NCI-H345 treated with DMSO at 0.1 percent for 48 hours (cell line): Measurements from ENCODE around the gene FLT3LG.
"Not testable (repeated sequence)": the region's sequence is repeated elsewhere in the genome, so short reads cannot be mapped to it uniquely, and the experiment has no call there.

ENCODE experiments used
- DNase-seq: peaks from one replicate; lab custom pipeline; 2025; ENCODE audit not compliant: unreplicated experiment; lab: John Stamatoyannopoulos, UW

FLT3LG gene

GRCh38 chr19:49440439-49441209 is 33.4 kb upstream of the FLT3LG start:
- no peak for DNase-seq

DNA sequence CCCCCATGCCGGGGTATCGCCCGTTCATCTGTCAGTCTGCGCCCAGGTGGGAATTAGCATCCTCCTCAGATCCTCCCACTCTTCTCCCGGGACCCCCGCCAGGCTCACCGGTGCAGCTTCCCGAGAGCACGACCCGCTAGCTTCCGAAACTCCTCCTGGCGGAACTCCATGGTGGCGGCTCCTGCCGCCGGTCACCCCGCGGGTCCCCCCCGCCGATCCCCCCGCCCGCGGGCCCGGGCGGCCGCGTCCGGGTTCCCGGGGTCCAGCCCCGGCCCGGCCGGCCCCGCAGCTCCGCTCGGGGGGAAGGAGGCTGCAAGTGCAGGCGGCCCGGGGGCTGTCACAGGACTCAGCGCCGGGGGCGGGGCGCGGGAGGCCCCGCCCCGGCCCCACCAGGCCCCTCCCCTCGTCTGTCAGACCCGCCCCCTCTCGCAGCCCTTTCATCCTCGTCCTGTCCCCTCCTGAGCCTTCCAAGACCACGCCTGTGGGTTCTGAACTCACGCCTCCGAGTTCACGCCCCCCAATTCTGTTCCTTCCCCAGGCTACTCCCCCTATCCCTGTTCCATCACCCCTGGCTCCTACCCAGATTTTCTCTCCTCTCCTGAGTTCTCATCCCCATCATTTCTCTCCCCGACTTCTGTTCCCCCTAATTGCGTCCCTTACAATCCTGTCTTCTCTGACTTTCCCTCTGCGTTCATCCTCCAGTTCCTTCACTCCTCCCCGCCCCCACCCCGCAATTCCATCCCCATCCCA is 32.6 kb upstream of the FLT3LG start, which contains the start of gene SLC17A7:
Gene SLC17A7 (minus strand): TSS at position 318 of the 750 bp plus-strand sequence. CDS start 148 bp downstream, at position 170.
- peak; percentile 35 for DNase-seq

DNA sequence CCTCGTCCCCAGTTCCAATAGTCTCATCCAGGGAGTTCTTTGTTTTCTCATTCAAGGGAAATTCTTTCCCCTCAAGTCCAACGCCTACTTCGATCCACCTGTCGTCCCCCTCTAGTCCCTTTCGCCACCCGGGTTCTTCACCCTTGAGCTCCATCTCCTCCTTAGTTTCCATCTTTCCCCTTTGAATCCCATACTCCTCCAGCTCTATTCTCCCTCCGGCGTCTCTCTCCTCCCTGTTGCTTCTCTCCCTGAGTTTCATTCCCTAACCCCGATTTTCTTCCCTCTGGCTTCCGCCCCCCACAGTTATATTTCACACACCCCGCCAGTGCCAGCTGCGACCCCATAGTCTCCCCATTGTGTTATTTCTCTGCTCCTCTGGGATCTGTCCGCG is 32.1 kb upstream of the FLT3LG start:
- no peak for DNase-seq

DNA sequence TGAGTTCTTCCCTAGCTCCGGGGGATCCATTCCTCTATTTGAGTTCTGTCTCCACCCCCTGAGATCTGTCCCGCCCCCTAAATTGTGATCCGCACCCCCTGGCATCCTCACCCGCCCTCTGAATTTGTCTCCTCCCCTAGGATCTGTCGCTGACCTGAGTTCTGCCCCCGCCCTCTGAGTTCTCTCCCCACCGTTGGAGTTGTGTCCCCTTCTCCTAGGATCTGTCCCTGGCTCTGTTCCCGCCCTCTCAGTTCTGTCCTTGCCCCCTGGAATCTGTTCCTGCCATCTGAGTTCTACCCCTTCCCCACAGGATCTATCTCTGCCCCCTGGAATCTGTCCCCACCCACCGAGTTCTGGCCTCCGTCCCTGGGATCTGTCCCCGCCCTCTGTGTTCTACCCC is 31.7 kb upstream of the FLT3LG start:
- DNase-seq: peak; percentile 45

GRCh38 chr19:49442771-49443365 is 31.1 kb upstream of the FLT3LG start:
- peak; percentile 73 for DNase-seq

- peak; percentile 81 for DNase-seq
Observed at GRCh38 chr19:49443366-49444099, 30.5 kb upstream of the FLT3LG start.

- DNase-seq: not testable (repeated sequence)
Observed at GRCh38 chr19:49444100-49444700, 29.8 kb upstream of the FLT3LG start.

DNA sequence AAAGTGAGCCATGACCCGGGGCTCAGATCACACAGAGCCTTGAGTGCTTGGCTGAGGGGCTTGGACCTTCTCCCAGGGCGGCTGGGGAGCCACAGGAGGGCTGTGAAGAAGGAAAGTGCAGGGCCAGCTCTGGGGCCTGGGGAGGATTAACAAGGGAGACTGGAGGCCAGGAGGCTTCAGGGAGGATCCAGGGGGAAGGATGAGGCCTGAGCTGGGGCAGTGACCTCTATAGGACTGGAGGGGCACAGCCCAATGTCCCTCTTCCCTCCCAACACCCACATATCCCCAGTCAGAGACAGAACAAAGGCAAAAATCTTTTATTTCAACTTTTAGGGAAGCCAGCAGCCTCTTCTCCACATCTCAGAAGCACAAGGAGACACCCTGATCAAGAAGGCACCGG is 28.0 kb upstream of the FLT3LG start:
- no peak for DNase-seq

DNA sequence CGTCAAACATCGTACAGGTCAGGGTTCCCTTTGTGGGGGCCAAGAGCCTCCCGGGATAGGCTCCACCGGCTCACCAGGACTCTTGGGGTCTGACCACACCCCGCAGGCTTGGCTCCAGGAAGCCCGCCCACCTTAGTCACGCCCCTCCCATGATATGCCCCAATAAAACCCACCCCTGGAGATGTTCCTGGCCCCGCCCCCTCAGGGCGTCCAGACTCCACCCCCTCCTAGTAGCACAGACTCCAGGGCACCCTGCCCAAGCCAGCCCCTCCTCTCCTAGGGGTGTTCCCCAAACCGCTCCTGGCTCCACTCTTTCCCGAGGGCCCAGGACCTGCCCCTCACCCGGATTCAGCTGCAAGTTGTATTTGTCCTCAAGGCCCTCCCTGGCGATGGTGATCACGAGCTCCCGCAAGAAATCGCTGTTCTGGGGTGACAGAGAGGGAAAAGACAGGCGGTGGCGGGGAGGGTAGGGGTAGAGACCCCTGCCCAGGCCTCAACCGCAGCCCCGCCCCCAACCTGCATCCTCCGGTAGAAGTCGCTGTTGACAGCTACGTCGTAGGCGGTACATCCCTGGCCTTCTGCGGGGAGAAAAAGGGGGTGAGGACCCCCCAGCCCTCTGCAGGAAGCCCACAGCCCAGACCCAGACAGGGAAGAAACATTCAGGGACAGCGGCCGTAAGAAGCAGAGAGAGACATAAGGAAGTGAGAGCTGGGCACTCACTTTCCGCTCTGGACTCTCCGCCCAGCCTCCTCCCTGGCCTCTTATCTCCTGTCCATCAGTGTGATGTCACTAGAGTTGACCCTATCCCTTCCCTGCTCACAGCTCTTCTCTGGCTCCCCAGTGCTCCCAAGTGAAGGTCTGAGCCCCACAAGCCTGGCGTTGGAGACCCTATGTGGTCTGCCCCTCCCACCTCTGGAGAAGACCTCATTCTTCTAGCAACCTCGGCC is 26.3 kb upstream of the FLT3LG start:
- DNase-seq: no peak

DNA sequence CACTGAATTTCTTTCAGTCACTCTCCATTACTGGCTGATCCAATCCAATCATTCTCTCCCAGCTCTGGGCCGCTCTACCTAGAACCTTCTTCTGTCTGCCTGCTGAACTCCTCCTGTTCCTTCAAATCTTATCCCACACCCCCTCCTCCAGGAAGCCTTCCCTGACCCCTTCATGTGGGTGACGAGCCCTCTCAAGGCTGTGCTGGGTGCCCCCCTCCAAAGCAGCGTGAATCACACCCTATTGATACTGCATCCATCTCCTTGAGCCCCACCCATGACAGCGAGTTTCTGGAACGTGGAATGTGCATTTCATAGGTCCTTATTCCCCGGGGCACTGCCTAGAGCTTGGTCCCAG is 25.6 kb upstream of the FLT3LG start:
- DNase-seq: no peak

DNA sequence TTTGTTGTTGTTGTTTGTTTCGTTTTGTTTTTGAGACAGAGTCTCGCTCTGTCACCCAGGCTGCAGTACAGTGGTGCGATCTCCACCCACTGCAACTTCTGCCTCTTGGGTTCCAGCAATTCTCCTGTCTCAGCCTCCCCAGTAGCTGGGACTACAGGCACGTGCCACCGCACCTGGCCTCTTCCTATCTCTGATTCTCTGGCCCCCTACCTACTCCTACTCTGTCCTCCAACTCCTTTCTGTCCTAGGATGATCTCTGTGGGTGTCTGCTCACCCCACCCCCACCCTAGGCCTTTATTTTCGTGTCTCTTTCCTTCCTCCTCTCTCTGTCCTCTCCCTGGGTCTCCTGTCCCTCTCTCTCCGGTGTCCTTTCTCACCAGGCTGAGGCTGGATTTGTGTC is 23.6 kb upstream of the FLT3LG start:
- DNase-seq: no peak

GRCh38 chr19:49451430-49452181 is 22.4 kb upstream of the FLT3LG start, which contains the start of gene PIH1D1:
Gene PIH1D1 (minus strand): TSS chr19:49451814. CDS start chr19:49451574, 240 bp downstream.
- peak; percentile 86 for DNase-seq

- peak; percentile 84 for DNase-seq
Observed at GRCh38 chr19:49453013-49453756, 20.8 kb upstream of the FLT3LG start, which contains the start of gene ALDH16A1. Gene ALDH16A1 (plus strand): TSS chr19:49453225. CDS start chr19:49453332, 107 bp downstream.

DNA sequence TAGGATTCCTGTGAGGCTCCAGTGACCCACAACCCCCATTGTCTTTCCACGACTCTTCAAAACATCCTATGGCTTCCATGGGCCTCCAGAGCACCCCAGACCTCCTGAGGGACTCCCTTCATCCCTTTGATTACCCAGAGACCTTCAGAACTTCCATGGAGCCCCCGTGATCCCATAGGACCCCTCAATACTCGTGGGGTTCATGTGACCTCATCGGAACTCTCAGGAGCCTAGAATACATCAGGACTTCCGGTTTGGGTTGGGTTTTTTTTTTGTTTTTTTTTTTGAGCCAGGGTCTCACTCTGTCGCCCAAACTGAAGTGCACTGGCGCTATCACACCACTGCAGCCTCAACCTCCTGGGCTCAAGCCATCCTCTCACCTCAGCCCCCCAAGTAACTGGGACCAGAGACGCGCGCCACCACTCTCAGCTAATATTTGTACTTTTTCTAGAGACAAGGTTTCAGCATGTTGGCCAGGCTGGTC is 20.2 kb upstream of the FLT3LG start:
- no peak for DNase-seq

DNA sequence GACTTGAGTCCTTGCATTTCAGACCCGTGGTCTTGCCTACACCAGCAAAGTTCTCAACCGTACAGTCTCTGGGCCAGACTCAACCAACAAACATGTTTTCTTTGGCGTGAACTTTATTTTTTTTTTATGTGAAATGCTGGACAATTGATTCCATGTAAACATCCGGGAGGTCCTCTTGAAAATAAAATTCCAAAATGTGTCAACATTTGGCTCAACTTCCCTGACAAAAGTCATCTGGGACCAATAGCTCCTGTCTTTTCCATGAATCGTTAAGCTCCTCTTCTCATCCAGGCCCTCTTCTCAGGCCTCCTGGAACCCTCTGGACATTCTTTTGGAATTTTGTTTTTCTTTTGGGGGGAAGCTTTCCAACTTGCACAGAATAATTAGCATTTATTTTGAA is 18.2 kb upstream of the FLT3LG start:
- DNase-seq: no peak

- DNase-seq: no peak
Observed at GRCh38 chr19:49456326-49456725, 17.7 kb upstream of the FLT3LG start.

DNA sequence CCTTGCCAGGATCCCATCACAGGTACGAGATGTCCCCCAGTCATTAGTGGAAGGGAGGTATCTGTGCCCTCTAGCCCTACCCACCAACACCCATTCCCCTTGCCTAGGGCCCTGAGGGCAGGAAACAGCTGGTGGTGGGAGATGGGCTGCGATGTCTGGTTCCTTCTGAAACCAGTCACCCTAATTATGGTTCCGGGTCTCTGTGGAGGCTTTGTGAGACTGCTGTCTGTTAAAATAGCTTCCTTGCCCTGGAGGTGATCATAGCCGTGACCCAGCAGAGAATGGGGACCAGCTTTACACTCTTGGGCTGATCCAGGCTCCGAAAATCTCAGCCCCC is 15.5 kb upstream of the FLT3LG start:
- no peak for DNase-seq

DNA sequence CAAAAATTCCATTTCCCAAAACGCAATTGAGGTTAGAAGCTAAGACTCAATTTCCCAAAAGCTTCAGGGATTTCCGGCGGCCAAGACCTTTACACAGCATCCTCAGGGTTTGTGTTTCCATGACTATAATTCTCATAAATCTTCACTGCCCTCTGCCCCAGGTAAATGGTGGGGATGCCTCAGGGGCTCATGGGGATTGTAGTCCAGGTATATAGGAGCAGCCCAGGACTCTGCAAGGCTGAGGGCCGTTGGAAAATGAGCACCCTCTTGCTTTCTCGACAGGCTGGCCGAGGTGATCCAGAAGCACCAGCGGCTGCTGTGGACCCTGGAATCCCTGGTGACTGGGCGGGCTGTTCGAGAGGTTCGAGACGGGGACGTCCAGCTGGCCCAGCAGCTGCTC is 14.6 kb upstream of the FLT3LG start:
- DNase-seq: no peak
